ENCODE measurements around the gene STH. TPM values are rescaled to one million over a fixed set of nuclear protein-coding genes. Genes with fewer than 3 reads are reported as not detected.
A peak's percentile ranks its signal among the peaks of the same experiment; 100 is the strongest.
"Not testable (repeated sequence)": the region's sequence is repeated elsewhere in the genome, so short reads cannot be mapped to it uniquely, and the experiment has no call there.

Gene STH
- polyA plus RNA-seq, 4 donors = 0.35 TPM; not detected in 3

DNA sequence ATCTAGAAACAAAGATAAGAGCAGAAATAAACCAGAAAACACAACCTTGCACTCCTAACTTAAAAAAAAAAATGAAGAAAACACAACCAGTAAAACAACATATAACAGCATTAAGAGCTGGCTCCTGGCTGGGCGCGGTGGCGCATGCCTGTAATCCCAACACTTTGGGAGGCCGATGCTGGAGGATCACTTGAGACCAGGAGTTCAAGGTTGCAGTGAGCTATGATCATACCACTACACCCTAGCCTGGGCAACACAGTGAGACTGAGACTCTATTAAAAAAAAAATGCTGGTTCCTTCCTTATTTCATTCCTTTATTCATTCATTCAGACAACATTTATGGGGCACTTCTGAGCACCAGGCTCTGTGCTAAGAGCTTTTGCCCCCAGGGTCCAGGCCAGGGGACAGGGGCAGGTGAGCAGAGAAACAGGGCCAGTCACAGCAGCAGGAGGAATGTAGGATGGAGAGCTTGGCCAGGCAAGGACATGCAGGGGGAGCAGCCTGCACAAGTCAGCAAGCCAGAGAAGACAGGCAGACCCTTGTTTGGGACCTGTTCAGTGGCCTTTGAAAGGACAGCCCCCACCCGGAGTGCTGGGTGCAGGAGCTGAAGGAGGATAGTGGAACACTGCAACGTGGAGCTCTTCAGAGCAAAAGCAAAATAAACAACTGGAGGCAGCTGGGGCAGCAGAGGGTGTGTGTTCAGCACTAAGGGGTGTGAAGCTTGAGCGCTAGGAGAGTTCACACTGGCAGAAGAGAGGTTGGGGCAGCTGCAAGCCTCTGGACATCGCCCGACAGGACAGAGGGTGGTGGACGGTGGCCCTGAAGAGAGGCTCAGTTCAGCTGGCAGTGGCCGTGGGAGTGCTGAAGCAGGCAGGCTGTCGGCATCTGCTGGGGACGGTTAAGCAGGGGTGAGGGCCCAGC, 2.6 kb downstream of the STH start:
- no peak for DNase-seq (ENCODE audit: low read depth in 4 of 4, low spot score in 2 of 4)

DNA sequence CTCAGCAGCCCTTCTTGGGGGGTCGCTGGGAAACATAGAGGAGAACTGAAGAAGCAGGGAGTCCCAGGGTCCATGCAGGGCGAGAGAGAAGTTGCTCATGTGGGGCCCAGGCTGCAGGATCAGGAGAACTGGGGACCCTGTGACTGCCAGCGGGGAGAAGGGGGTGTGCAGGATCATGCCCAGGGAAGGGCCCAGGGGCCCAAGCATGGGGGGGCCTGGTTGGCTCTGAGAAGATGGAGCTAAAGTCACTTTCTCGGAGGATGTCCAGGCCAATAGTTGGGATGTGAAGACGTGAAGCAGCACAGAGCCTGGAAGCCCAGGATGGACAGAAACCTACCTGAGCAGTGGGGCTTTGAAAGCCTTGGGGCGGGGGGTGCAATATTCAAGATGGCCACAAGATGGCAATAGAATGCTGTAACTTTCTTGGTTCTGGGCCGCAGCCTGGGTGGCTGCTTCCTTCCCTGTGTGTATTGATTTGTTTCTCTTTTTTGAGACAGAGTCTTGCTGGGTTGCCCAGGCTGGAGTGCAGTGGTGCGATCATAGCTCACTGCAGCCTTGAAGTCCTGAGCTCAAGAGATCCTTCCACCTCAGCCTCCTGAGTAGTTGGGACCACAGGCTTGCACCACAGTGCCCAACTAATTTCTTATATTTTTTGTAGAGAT, 3.4 kb downstream of the STH start:
- DNase-seq (ENCODE audit: low read depth in 4 of 4, low spot score in 2 of 4) = peak; percentile 15 to 65 (median 34)

DNA sequence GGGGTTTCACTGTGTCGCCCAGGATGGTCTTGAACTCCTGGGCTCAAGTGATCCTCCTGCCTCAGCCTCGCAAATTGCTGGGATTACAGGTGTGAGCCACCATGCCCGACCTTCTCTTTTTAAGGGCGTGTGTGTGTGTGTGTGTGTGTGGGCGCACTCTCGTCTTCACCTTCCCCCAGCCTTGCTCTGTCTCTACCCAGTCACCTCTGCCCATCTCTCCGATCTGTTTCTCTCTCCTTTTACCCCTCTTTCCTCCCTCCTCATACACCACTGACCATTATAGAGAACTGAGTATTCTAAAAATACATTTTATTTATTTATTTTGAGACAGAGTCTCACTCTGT, 3.9 kb downstream of the STH start:
- no peak for DNase-seq (ENCODE audit: low read depth in 4 of 4, low spot score in 2 of 4)

DNA sequence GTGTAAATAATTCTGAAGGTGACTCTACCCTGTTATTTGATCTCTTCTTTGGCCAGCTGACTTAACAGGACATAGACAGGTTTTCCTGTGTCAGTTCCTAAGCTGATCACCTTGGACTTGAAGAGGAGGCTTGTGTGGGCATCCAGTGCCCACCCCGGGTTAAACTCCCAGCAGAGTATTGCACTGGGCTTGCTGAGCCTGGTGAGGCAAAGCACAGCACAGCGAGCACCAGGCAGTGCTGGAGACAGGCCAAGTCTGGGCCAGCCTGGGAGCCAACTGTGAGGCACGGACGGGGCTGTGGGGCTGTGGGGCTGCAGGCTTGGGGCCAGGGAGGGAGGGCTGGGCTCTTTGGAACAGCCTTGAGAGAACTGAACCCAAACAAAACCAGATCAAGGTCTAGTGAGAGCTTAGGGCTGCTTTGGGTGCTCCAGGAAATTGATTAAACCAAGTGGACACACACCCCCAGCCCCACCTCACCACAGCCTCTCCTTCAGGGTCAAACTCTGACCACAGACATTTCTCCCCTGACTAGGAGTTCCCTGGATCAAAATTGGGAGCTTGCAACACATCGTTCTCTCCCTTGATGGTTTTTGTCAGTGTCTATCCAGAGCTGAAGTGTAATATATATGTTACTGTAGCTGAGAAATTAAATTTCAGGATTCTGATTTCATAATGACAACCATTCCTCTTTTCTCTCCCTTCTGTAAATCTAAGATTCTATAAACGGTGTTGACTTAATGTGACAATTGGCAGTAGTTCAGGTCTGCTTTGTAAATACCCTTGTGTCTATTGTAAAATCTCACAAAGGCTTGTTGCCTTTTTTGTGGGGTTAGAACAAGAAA, 5.1 kb downstream of the STH start:
- DNase-seq (ENCODE audit: low read depth in 4 of 4, low spot score in 2 of 4) = no peak

DNA sequence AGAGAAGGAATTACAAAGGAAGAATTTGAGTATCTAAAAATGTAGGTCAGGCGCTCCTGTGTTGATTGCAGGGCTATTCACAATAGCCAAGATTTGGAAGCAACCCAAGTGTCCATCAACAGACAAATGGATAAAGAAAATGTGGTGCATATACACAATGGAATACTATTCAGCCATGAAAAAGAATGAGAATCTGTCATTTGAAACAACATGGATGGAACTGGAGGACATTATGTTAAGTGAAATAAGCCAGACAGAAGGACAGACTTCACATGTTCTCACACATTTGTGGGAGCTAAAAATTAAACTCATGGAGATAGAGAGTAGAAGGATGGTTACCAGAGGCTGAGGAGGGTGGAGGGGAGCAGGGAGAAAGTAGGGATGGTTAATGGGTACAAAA, 7.0 kb downstream of the STH start:
- not testable (repeated sequence) for DNase-seq (ENCODE audit: low read depth in 4 of 4, low spot score in 2 of 4)

DNA sequence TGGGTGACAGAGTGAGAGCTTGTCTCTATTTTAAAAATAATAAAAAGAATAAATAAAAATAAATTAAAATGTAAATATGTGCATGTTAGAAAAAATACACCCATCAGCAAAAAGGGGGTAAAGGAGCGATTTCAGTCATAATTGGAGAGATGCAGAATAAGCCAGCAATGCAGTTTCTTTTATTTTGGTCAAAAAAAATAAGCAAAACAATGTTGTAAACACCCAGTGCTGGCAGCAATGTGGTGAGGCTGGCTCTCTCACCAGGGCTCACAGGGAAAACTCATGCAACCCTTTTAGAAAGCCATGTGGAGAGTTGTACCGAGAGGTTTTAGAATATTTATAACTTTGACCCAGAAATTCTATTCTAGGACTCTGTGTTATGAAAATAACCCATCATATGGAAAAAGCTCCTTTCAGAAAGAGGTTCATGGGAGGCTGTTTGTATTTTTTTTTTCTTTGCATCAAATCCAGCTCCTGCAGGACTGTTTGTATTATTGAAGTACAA, 8.5 kb downstream of the STH start:
- DNase-seq (ENCODE audit: low read depth in 4 of 4, low spot score in 2 of 4) = no peak

DNA sequence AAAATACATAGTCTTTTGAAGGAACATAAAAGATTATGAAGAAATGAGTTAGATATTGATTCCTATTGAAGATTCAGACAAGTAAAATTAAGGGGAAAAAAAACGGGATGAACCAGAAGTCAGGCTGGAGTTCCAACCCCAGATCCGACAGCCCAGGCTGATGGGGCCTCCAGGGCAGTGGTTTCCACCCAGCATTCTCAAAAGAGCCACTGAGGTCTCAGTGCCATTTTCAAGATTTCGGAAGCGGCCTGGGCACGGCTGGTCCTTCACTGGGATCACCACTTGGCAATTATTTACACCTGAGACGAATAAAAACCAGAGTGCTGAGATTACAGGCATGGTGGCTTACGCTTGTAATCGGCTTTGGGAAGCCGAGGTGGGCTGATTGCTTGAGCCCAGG, 9.5 kb downstream of the STH start:
- DNase-seq (ENCODE audit: low read depth in 4 of 4, low spot score in 2 of 4) = no peak

DNA sequence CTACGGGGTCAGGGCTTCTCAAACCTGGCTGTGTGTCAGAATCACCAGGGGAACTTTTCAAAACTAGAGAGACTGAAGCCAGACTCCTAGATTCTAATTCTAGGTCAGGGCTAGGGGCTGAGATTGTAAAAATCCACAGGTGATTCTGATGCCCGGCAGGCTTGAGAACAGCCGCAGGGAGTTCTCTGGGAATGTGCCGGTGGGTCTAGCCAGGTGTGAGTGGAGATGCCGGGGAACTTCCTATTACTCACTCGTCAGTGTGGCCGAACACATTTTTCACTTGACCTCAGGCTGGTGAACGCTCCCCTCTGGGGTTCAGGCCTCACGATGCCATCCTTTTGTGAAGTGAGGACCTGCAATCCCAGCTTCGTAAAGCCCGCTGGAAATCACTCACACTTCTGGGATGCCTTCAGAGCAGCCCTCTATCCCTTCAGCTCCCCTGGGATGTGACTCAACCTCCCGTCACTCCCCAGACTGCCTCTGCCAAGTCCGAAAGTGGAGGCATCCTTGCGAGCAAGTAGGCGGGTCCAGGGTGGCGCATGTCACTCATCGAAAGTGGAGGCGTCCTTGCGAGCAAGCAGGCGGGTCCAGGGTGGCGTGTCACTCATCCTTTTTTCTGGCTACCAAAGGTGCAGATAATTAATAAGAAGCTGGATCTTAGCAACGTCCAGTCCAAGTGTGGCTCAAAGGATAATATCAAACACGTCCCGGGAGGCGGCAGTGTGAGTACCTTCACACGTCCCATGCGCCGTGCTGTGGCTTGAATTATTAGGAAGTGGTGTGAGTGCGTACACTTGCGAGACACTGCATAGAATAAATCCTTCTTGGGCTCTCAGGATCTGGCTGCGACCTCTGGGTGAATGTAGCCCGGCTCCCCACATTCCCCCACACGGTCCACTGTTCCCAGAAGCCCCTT, 10.9 kb downstream of the STH start:
- no peak for DNase-seq (ENCODE audit: low read depth in 4 of 4, low spot score in 2 of 4)

DNA sequence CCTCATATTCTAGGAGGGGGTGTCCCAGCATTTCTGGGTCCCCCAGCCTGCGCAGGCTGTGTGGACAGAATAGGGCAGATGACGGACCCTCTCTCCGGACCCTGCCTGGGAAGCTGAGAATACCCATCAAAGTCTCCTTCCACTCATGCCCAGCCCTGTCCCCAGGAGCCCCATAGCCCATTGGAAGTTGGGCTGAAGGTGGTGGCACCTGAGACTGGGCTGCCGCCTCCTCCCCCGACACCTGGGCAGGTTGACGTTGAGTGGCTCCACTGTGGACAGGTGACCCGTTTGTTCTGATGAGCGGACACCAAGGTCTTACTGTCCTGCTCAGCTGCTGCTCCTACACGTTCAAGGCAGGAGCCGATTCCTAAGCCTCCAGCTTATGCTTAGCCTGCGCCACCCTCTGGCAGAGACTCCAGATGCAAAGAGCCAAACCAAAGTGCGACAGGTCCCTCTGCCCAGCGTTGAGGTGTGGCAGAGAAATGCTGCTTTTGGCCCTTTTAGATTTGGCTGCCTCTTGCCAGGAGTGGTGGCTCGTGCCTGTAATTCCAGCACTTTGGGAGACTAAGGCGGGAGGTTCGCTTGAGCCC, 11.6 kb downstream of the STH start:
- DNase-seq (ENCODE audit: low read depth in 4 of 4, low spot score in 2 of 4) = no peak

DNA sequence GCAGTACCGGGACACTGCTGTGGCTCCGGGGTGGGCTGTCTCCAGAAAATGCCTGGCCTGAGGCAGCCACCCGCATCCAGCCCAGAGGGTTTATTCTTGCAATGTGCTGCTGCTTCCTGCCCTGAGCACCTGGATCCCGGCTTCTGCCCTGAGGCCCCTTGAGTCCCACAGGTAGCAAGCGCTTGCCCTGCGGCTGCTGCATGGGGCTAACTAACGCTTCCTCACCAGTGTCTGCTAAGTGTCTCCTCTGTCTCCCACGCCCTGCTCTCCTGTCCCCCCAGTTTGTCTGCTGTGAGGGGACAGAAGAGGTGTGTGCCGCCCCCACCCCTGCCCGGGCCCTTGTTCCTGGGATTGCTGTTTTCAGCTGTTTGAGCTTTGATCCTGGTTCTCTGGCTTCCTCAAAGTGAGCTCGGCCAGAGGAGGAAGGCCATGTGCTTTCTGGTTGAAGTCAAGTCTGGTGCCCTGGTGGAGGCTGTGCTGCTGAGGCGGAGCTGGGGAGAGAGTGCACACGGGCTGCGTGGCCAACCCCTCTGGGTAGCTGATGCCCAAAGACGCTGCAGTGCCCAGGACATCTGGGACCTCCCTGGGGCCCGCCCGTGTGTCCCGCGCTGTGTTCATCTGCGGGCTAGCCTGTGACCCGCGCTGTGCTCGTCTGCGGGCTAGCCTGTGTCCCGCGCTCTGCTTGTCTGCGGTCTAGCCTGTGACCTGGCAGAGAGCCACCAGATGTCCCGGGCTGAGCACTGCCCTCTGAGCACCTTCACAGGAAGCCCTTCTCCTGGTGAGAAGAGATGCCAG, 12.9 kb downstream of the STH start:
- no peak for DNase-seq (ENCODE audit: low read depth in 4 of 4, low spot score in 2 of 4)

DNA sequence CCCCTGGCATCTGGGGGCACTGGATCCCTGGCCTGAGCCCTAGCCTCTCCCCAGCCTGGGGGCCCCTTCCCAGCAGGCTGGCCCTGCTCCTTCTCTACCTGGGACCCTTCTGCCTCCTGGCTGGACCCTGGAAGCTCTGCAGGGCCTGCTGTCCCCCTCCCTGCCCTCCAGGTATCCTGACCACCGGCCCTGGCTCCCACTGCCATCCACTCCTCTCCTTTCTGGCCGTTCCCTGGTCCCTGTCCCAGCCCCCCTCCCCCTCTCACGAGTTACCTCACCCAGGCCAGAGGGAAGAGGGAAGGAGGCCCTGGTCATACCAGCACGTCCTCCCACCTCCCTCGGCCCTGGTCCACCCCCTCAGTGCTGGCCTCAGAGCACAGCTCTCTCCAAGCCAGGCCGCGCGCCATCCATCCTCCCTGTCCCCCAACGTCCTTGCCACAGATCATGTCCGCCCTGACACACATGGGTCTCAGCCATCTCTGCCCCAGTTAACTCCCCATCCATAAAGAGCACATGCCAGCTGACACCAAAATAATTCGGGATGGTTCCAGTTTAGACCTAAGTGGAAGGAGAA, 13.5 kb downstream of the STH start:
- no peak for DNase-seq (ENCODE audit: low read depth in 4 of 4, low spot score in 2 of 4)

DNA sequence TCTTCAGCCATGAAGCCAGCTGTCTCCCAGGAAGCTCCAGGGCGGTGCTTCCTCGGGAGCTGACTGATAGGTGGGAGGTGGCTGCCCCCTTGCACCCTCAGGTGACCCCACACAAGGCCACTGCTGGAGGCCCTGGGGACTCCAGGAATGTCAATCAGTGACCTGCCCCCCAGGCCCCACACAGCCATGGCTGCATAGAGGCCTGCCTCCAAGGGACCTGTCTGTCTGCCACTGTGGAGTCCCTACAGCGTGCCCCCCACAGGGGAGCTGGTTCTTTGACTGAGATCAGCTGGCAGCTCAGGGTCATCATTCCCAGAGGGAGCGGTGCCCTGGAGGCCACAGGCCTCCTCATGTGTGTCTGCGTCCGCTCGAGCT, 14.1 kb downstream of the STH start:
- DNase-seq (ENCODE audit: low read depth in 4 of 4, low spot score in 2 of 4) = no peak

DNA sequence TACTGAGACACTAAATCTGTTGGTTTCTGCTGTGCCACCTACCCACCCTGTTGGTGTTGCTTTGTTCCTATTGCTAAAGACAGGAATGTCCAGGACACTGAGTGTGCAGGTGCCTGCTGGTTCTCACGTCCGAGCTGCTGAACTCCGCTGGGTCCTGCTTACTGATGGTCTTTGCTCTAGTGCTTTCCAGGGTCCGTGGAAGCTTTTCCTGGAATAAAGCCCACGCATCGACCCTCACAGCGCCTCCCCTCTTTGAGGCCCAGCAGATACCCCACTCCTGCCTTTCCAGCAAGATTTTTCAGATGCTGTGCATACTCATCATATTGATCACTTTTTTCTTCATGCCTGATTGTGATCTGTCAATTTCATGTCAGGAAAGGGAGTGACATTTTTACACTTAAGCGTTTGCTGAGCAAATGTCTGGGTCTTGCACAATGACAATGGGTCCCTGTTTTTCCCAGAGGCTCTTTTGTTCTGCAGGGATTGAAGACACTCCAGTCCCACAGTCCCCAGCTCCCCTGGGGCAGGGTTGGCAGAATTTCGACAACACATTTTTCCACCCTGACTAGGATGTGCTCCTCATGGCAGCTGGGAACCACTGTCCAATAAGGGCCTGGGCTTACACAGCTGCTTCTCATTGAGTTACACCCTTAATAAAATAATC, 14.6 kb downstream of the STH start:
- no peak for DNase-seq (ENCODE audit: low read depth in 4 of 4, low spot score in 2 of 4)

DNA sequence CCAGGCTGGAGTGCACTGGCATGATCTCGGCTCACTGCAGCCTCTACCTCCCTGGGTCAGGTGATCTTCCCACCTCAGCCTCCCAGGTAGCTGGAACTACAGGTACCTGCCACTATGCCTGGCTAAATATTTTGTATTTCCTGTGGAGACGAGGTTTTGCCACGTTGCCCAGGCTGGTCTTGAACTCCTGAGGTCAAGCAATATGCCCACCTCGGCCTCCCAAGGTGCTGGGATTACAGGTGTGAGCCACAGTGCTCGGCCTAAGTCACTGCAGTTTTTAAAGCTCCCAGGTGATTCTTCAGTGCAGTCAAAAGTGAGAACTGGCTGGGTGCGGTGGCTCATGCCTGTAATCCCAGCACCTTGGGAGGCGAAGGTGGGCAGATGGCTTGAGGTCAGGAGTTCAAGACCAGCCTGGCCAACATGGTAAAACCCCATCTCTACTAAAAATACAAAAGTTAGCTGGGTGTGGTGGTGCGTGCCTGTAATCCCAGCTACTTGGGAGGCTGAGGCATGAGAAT, 20.4 kb downstream of the STH start:
- not testable (repeated sequence) for DNase-seq (ENCODE audit: low read depth in 4 of 4, low spot score in 2 of 4)

DNA sequence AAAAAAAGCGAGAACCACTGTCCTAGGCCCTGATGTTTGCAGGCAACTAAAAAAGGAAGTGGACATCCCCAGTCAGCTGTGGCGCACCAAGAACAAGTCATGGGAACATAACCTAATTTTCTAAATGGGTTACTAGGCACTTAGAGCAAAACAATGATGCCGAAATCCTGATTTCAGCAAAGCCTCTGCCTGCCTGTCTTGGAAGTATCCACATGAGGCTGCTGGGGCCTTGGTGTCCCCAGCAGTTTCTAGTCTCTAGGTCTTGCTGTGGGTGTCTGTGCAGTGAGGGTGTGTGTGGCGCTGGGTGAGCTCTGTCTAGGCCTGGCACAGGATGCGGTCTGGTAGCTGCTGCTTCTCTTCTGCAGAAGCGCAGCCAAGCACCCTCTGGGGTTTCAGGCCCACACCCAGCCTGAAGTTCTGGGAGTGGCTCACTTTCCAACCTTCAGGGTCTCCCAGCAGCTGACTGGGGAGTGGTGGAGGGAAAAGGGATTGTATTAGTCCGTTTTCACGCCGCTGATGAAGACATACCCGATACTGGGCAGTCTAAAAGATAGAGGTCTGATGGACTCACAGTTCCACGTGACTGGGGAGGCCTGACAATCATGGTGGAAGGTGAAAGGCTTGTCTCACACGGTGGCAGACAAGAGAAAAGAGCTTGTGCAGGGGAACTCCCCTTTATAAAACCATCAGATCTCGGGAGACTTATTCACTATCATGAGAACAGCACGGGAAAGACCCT, 21.1 kb downstream of the STH start:
- no peak for DNase-seq (ENCODE audit: low read depth in 4 of 4, low spot score in 2 of 4)

DNA sequence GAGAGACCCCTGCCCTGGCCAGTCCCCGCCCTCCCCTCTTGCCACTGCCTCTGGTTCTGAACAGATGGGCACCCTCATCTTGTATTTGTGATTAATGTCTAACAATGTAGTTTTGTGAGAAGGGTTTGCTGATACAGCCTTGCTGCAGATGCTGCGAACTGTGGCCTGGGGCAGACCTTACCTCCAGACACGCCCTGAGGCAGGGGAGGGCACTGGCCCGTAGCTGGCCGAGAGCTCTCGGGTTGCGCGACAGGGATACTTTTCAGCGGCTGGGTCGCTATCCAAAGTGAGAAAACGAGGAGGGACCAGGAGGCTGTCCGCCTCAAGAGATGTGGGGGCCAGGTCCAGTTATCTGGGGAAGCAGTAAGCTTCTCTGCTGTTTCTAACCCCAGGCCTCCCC, 21.9 kb downstream of the STH start:
- DNase-seq (ENCODE audit: low read depth in 4 of 4, low spot score in 2 of 4) = no peak

DNA sequence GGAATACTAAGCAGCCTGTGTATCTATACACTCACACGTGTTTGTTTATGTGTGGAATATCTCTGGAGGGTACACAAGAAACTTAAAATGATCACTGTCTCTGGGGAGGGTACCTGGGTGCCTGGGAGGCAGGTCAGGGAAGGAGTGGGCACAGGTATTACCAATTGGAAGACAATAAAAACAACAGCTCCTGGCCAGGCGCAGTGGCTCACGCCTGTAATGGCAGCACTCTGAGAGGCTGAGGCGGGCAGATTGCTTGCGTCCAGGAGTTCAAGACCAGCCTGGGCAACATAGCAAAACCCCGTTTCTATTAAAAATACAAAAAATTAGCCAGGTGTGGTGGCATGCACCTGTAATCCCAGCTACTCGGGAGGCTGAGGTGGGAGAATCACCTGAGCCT, 24.3 kb downstream of the STH start:
- not testable (repeated sequence) for DNase-seq (ENCODE audit: low read depth in 4 of 4, low spot score in 2 of 4)
